Measurements from ENCODE around the gene PPIB.

- TF ChIP-seq YY2 (tag by site-specific recombination; IDR thresholded peaks at IDR 0.05) (no peak), YY1 (tag by site-specific recombination; IDR thresholded peaks at IDR 0.05) (no peak), CTCF (tag by site-specific recombination; IDR thresholded peaks at IDR 0.05) (no peak), ZSCAN16 (tag by site-specific recombination; IDR thresholded peaks at IDR 0.05) (no peak), ZNF157 (tag by site-specific recombination; IDR thresholded peaks at IDR 0.05) (no peak), ZNF274 (IDR thresholded peaks at IDR 0.05; ENCODE audit: low read length) (no peak), ZNF274 (tag by site-specific recombination; IDR thresholded peaks at IDR 0.05; ENCODE audit: borderline replicate concordance) (no peak), ZNF426 (tag by site-specific recombination; IDR thresholded peaks at IDR 0.05) (no peak)
Observed at GRCh38 chr15:64191971-64192830, 29.4 kb upstream of the PPIB start.
